K562 (cell line): ENCODE results near the gene APBA2. TPM values are rescaled to one million over a fixed set of nuclear protein-coding genes. Genes with fewer than 3 reads are reported as not detected.

Experiments used
- ARNT ChIP-seq, 2 experiments: fragments of 450-650 bp; IDR thresholded peaks; 2 replicates each; pipeline ENCODE4 v1.6.1; 2016; ENCODE audit warnings: mild to moderate bottlenecking in 1 of 2
- BCOR ChIP-seq: fragments of 450-650 bp; IDR thresholded peaks from 2 replicates; pipeline ENCODE4 v1.6.1; 2016
- BMI1 ChIP-seq: fragments of 150-350 bp; IDR thresholded peaks from 2 replicates; pipeline ENCODE4 v1.6.1; 2014; ENCODE audit warnings: low read length
- BRF1 ChIP-seq: IDR thresholded peaks from 3 replicates; pipeline ENCODE4 v1.6.1; 2011; ENCODE audit warnings: borderline replicate concordance, mild to moderate bottlenecking; ENCODE audit not compliant: insufficient read length; ENCODE audit errors: extremely low read depth
- CREB1 ChIP-seq, 2 experiments: sonication (generic) in 1 of 2; formaldehyde crosslinking in 1 of 2; IDR thresholded peaks; 2 replicates each; pipeline versions ENCODE4 v1.6.1 to v1.8.0; 2012 to 2022; ENCODE audit warnings: inconsistent platforms in 1 of 2, mild to moderate bottlenecking in 1 of 2, missing genetic modification reagents in 1 of 2, moderate library complexity in 1 of 2
- DEAF1 ChIP-seq: fragments of 450-650 bp; formaldehyde crosslinking; IDR thresholded peaks from 2 replicates; pipeline ENCODE4 v1.4.0; 2020; ENCODE audit warnings: mild to moderate bottlenecking, moderate library complexity
- E2F5 ChIP-seq: sonication (generic); formaldehyde crosslinking; IDR thresholded peaks from 2 replicates; pipeline ENCODE4 v1.8.0; 2022; ENCODE audit warnings: mild to moderate bottlenecking, missing genetic modification reagents
- ERF ChIP-seq: fragments of 450-650 bp; formaldehyde crosslinking; IDR thresholded peaks from 2 replicates; pipeline ENCODE4 v1.4.0; 2020; ENCODE audit warnings: mild to moderate bottlenecking, mixed read lengths
- FOXK1 ChIP-seq: sonication (generic); formaldehyde crosslinking; IDR thresholded peaks from 2 replicates; pipeline ENCODE4 v1.8.0; 2022; ENCODE audit warnings: missing genetic modification reagents, mild to moderate bottlenecking, borderline replicate concordance
- GABPB2 ChIP-seq: fragments of 250-450 bp; sonication (Bioruptor Pico); conservative IDR thresholded peaks from 2 replicates; pipeline ENCODE4 v1.5.1; 2021; ENCODE audit warnings: mild to moderate bottlenecking
- MAFF ChIP-seq: IDR thresholded peaks from 2 replicates; pipeline ENCODE4 v1.6.1; 2012; ENCODE audit warnings: low read length, improper control_type of control experiment
- MCM3 ChIP-seq: fragments of 450-650 bp; IDR thresholded peaks from 2 replicates; pipeline ENCODE4 v1.6.1; 2016
- NFE2L1 ChIP-seq: fragments of 450-650 bp; IDR thresholded peaks from 2 replicates; pipeline ENCODE4 v1.6.1; 2016; ENCODE audit warnings: missing genetic modification characterization, low read depth, mild to moderate bottlenecking, missing compliant biosample characterization, moderate library complexity, borderline replicate concordance
- PPARD ChIP-seq: fragments of 250-450 bp; sonication (Bioruptor Pico); IDR thresholded peaks from 2 replicates; pipeline ENCODE4 v1.8.0; 2022; ENCODE audit warnings: inconsistent platforms, mild to moderate bottlenecking, moderate library complexity
- SIRT6 ChIP-seq: IDR thresholded peaks from one replicate; pipeline ENCODE4 v1.6.1; 2012; ENCODE audit warnings: low read depth, mild to moderate bottlenecking, control low read depth, inconsistent platforms, low read length, moderate library complexity
- SMARCA5 ChIP-seq: fragments of 450-650 bp; IDR thresholded peaks from 2 replicates; pipeline ENCODE4 v1.6.1; 2016
- STAT5A ChIP-seq: IDR thresholded peaks from 2 replicates; pipeline ENCODE4 v1.6.1; 2012; ENCODE audit warnings: low read length, inconsistent platforms, borderline replicate concordance
- TCF7L2 ChIP-seq: fragments of 150-350 bp; IDR thresholded peaks from 2 replicates; pipeline ENCODE4 v1.6.1; 2016; ENCODE audit warnings: low read depth, mild to moderate bottlenecking, low read length, moderate library complexity
- UBTF ChIP-seq, 2 experiments: IDR thresholded peaks; 2 replicates each; pipeline ENCODE4 v1.6.1; 2012; ENCODE audit warnings: improper control_type of control experiment in 2 of 2, low read depth in 2 of 2, low read length in 2 of 2, borderline replicate concordance in 1 of 2
- ZKSCAN3 ChIP-seq: fragments of 250-450 bp; sonication (Bioruptor Pico); IDR thresholded peaks from 2 replicates; pipeline ENCODE4 v1.4.0; 2020
- ZNF165 ChIP-seq: fragments of 250-450 bp; sonication (Bioruptor Pico); IDR thresholded peaks from 2 replicates; pipeline ENCODE4 v1.4.0; 2020; ENCODE audit warnings: borderline replicate concordance
- ZNF584 ChIP-seq: fragments of 200-800 bp; sonication (Bioruptor generic); IDR thresholded peaks from 2 replicates; pipeline ENCODE4 v1.6.1; 2016; ENCODE audit warnings: low read depth, mild to moderate bottlenecking, missing genetic modification characterization, missing compliant biosample characterization
- polyA plus RNA-seq, 8 experiments: library from polyadenylated mRNA; depleted of rRNA in 4 of 8; stranded (reverse) in 5 of 8; unstranded in 3 of 8; fragments of >200 nt; fragmentation: Nextera tagmentation in 2 of 8; fragmentation: Illumina TruSeq in 1 of 8; extraction: Ambion mirVana in 2 of 8; extraction: Trizol in 1 of 8; gene quantifications; 2 replicates each; pipeline versions ENCODE4 v1.2.1 to v1.2.3, GENCODE V29; 2011 to 2014; ENCODE audit warnings: inconsistent platforms in 1 of 8, missing spikeins in 1 of 8
- total RNA-seq, 7 experiments: library from RNA; depleted of rRNA in 6 of 7; stranded (reverse); fragments of >200 nt in 6 of 7; fragmentation: Illumina TruSeq in 2 of 7; extraction: Trizol in 2 of 7; gene quantifications; 2 replicates each; pipeline versions ENCODE4 v1.2.1 to v1.2.3, GENCODE V29; 2011 to 2021; ENCODE audit warnings: low replicate concordance in 1 of 7

APBA2 gene
- total and polyA plus RNA-seq, 9 of the 15 experiments (the other 6 are each of a cell fraction or from before 2014, with no cell fraction given), result 0.24 to 40.9 (median 25.2) TPM

- TF ChIP-seq ZNF165 (CRISPR knock-in tag), result no peak
- no peak for TF ChIP-seq PPARD
- TF ChIP-seq MCM3, result no peak
- TF ChIP-seq BRF1, result no peak
- no peak for TF ChIP-seq GABPB2 (CRISPR knock-in tag)
- no peak for TF ChIP-seq SMARCA5
- no peak for TF ChIP-seq UBTF (IDR thresholded peaks at IDR 0.05; ENCODE audit: borderline replicate concordance in 1 of 2, low read depth in 2 of 2, low read length in 2 of 2)
- peak; percentile 61 for TF ChIP-seq CREB1 (IDR thresholded peaks at IDR 0.05)
- TF ChIP-seq CREB1 (CRISPR knock-in tag; IDR thresholded peaks at IDR 0.05), result no peak
- TF ChIP-seq STAT5A, result peak; percentile 94
- no peak for TF ChIP-seq ERF
- no peak for TF ChIP-seq TCF7L2
- TF ChIP-seq NFE2L1 (tag), result no peak
- no peak for TF ChIP-seq ZKSCAN3 (CRISPR knock-in tag)
- TF ChIP-seq MAFF, result 0 out of 2 replicates have a peak, but pooled peaks have one; percentile 9
- TF ChIP-seq SIRT6, result no peak
- peak in 1 of 2 experiments; percentile 54; a peak in 2 of 4 replicates for TF ChIP-seq ARNT (IDR thresholded peaks at IDR 0.05)
- TF ChIP-seq BMI1, result no peak
- no peak for TF ChIP-seq E2F5 (CRISPR knock-in tag)
- peak; percentile 82 for TF ChIP-seq BCOR
- TF ChIP-seq DEAF1 (CRISPR knock-in tag), result no peak
- TF ChIP-seq ZNF584 (CRISPR knock-in tag), result peak; percentile 80
- no peak for TF ChIP-seq FOXK1 (CRISPR knock-in tag)
Measured at GRCh38 chr15:28911310-28911931, 25.6 kb downstream of the APBA2 start (continued).
